ENCODE data around the gene ATAD3A.

- no peak for TF ChIP-seq POLR2A (IDR thresholded peaks at IDR 0.05)
- TF ChIP-seq CTCF (IDR thresholded peaks at IDR 0.05): no peak
These were observed 34.8 kb upstream of the ATAD3A start for GRCh38 chr1:1477206-1477605.
